ENCODE data around the gene CPA5. TPM values are rescaled to one million over a fixed set of nuclear protein-coding genes. Genes with fewer than 3 reads are reported as not detected.

Gene CPA5
- total and polyA plus RNA-seq, 10 of the 15 experiments (the other 5 are each of a cell fraction or from before 2014, with no cell fraction given): 0.06 to 0.52 (median 0.29) TPM; not detected in 2

DNA sequence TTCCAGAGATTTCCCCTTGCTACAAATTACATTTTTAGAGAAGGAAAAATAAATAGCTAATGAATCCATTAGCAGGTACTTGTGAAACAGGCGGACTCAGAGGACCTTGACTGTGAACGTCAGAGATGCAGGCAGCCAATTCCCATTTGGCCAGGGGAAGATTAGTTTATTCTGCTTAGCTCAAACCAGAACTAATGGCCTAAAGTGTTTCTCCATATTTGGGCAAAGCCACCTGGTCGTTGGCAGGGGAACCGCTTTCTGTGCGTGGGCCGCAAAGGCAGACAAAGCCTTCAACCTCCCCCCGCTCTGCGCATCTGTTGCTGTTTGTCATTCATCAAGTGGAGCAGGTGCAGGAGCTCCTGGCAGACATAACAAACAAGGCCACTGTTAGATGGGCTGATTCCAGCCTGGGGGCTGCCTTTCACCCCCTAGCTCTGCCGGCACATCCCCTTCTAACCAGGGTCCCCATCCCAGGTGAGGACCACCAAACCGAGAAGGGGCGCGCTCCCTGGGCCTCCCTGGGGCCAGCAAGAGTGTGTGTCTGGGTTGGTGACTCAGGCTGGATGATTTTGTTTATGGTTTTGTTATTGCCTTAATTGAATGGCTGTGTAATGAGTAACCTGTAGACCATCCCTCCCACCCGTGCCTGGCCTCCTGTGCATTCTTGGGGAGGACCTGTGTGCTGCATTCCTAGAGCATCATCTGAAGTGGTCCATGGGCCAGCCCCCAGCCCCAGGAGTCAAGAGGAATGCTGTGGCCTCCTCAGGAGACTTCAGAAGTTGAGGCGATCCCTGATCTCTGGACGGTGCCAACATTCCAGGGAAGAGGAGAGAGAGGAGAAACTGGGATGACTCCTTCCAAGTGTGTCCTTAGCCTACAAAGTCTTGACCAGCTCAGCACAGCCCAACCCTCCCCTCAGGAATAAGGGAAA, 21.2 kb downstream of the CPA5 start (continued):
- TF ChIP-seq IKZF2 (IDR thresholded peaks at IDR 0.05) (0 out of 4 replicates have a peak, but pooled peaks of 1 of the 2 experiments have one; percentile 41), REST (IDR thresholded peaks at IDR 0.05; ENCODE audit: low read depth, low read length) (no peak), KLF5 (IDR thresholded peaks at IDR 0.05; ENCODE audit: partially characterized antibody) (peak; percentile 44), CUX1 (IDR thresholded peaks at IDR 0.05; ENCODE audit: insufficient replicate concordance, low read depth, low read length) (no peak), SMAD1 (IDR thresholded peaks at IDR 0.05; ENCODE audit: low read depth, partially characterized antibody) (no peak)
- TF ChIP-seq, protein P1, sequence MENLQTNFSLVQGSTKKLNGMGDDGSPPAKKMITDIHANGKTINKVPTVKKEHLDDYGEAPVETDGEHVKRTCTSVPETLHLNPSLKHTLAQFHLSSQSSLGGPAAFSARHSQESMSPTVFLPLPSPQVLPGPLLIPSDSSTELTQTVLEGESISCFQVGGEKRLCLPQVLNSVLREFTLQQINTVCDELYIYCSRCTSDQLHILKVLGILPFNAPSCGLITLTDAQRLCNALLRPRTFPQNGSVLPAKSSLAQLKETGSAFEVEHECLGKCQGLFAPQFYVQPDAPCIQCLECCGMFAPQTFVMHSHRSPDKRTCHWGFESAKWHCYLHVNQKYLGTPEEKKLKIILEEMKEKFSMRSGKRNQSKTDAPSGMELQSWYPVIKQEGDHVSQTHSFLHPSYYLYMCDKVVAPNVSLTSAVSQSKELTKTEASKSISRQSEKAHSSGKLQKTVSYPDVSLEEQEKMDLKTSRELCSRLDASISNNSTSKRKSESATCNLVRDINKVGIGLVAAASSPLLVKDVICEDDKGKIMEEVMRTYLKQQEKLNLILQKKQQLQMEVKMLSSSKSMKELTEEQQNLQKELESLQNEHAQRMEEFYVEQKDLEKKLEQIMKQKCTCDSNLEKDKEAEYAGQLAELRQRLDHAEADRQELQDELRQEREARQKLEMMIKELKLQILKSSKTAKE (IDR thresholded peaks at IDR 0.05; ENCODE audit: low read depth, poor library complexity, severe bottlenecking): no peak

Measured in GM12878 (cell line).